ENCODE data around the gene OGDHL.

The OGDHL gene

GRCh38 chr10:49700997-49701396 lies 61.1 kb downstream of the OGDHL start:
- in situ Hi-C loops (cut with HindIII; ENCODE audit: low sequenced_read_pairs), result no loop called here
- no peak for TF ChIP-seq CTCF (IDR thresholded peaks at IDR 0.05; ENCODE audit: low read depth, low read length)
- no peak for DNase-seq (ENCODE audit: low read depth, low spot score)
- H3K4me3 ChIP-seq (ENCODE audit: low read depth, low read length), result no peak overlapping the region

- no peak for DNase-seq (ENCODE audit: low read depth, low spot score)
- no peak for TF ChIP-seq CTCF (IDR thresholded peaks at IDR 0.05; ENCODE audit: low read depth, low read length)
- in situ Hi-C loops (cut with HindIII; ENCODE audit: low sequenced_read_pairs), result no loop called here
- no peak overlapping the region for H3K4me3 ChIP-seq (ENCODE audit: low read depth, low read length)
Measured at GRCh38 chr10:49700211-49700610, 61.9 kb downstream of the OGDHL start.

- in situ Hi-C loops (cut with HindIII; ENCODE audit: low sequenced_read_pairs), result no loop called here
- DNase-seq (ENCODE audit: low read depth, low spot score), result no peak
- no peak for TF ChIP-seq CTCF (IDR thresholded peaks at IDR 0.05; ENCODE audit: low read depth, low read length)
- no peak overlapping the region for H3K4me3 ChIP-seq (ENCODE audit: low read depth, low read length)
Measured at GRCh38 chr10:49698679-49699078, 63.4 kb downstream of the OGDHL start.

GRCh38 chr10:49696311-49696710 lies 65.8 kb downstream of the OGDHL start:
- H3K4me3 ChIP-seq (ENCODE audit: low read depth, low read length), result no peak overlapping the region
- no peak for DNase-seq (ENCODE audit: low read depth, low spot score)
- in situ Hi-C loops (cut with HindIII; ENCODE audit: low sequenced_read_pairs), result no loop called here
- no peak for TF ChIP-seq CTCF (IDR thresholded peaks at IDR 0.05; ENCODE audit: low read depth, low read length)

- DNase-seq (ENCODE audit: low read depth, low spot score), result no peak
- TF ChIP-seq CTCF (IDR thresholded peaks at IDR 0.05; ENCODE audit: low read depth, low read length), result no peak
- in situ Hi-C loops (cut with HindIII; ENCODE audit: low sequenced_read_pairs), result no loop called here
- H3K4me3 ChIP-seq (ENCODE audit: low read depth, low read length), result no peak overlapping the region
Measured at GRCh38 chr10:49694466-49694865, 67.7 kb downstream of the OGDHL start.

- no peak overlapping the region for H3K4me3 ChIP-seq (ENCODE audit: low read depth, low read length)
- no peak for TF ChIP-seq CTCF (IDR thresholded peaks at IDR 0.05; ENCODE audit: low read depth, low read length)
- DNase-seq (ENCODE audit: low read depth, low spot score), result no peak
- in situ Hi-C loops (cut with HindIII; ENCODE audit: low sequenced_read_pairs), result no loop called here
Measured at GRCh38 chr10:49691588-49691987, 70.5 kb downstream of the OGDHL start.

Data from astrocyte of the spinal cord (primary cell).